ENCODE measurements around the gene MLXIPL.

- TF ChIP-seq EZH2 (IDR thresholded peaks at IDR 0.05) (no peak), POLR2AphosphoS5 (IDR thresholded peaks at IDR 0.05; ENCODE audit: borderline replicate concordance, low read depth, low read length) (no peak)
Measured at GRCh38 chr7:73570977-73571376, 53.3 kb downstream of the MLXIPL start.
